ENCODE data around the gene STAT5A.
"Not testable (repeated sequence)": the region's sequence is repeated elsewhere in the genome, so short reads cannot be mapped to it uniquely, and the experiment has no call there.

The STAT5A gene

DNA sequence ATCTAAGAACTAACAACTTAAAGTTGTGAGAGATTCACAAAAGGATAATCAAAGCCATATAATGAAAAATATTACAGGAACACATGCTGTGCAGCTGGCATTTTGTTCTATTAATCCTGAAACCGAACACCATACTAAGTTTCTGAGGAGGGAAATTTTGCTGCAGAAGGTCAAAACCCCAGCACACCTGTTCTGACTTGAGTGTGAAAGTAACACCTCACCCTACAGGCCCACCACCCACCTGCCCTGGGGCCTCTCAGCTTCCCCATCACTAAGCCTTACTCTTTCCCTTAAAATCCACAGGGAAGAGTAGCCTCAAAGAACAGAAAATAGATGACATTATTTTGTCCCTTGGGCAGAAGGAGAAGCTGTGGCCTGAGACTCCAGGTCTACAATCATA lies 44.8 kb downstream of the STAT5A start:
- DNase-seq (ENCODE audit: low read depth), result no peak

DNA sequence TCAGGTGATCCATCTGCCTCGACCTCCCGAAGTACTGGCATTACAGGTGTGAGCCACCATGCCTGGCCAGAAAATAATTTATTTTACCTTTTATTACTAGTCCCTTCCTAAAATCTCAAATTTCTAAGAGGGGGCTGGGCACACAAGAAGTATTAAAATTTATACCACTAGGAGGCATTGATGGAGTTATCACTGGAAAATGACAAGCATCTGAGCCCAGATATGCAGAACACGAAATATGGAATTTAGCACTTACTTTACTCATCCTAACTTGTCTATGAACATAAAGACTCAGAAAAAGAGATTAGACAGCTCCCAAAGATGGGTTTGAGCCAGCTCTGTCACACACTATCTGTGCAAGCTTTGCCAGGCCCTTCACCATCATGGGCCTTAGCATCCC lies 46.4 kb downstream of the STAT5A start:
- no peak for DNase-seq (ENCODE audit: low read depth)

DNA sequence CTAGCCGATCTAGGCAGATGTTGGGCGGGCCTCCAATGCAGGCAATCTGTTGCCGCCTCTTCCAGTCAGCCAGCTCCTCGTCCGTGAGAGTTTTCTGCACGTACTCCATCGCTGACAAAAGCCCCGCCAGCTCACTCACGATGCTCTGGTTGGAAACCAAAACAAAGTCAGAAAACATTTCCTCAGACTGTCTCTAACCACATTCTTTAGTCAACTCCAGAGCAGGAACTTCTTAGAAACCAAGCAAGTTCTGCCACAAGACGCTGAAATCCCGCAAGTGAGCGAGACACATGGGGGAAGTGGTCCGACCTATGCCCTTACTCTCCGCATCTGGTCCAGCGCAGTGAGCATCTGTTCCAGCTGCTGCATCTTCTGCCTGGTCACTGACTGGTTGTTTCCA lies 49.1 kb downstream of the STAT5A start:
- DNase-seq (ENCODE audit: low read depth), result peak; percentile 71

DNA sequence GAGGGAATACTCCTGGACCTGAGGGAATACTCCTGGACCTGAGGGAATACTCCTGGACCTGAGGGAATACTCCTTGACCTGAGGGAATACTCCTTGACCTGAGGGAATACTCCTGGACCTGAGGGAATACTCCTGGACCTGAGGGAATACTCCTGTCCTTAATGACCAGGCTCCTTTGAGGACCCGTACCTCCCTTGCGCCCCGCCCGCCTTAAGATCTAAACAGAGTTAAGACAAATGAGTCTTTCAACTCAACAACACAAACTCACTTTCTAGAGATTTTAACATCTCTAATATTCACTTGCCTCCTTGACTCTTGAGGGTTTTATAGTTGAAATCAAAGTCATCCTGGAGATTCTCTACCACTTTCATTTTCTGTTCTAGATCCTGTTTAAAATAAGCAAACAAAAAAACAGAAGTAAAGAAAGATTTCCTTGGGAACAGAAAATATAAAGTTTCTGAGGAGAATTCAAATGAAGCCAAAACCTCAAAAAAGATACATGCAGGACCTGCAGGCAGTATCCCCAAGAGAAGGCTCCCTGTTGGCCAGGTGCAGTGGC lies 50.2 kb downstream of the STAT5A start:
- no peak for DNase-seq (ENCODE audit: low read depth)

DNA sequence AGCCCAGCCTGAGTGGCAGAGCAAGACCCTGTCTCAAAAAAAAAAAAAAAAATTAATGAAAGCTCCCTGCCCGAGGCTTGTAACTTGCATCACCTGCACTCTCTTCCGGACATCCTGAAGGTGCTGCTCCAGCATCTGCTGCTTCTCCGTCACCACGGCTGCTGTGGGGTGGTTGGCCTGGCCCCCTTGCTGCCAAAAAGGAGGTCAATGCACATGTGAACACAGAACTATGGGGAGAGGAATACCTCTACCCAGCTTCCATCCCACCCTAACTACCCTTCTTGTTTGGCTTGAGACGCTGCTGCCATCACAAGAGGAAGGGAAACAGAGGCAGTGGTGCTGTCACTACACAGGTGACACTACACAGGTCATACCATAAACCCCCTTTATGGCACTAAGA lies 50.9 kb downstream of the STAT5A start:
- no peak for DNase-seq (ENCODE audit: low read depth)

GRCh38 chr17:42340691-42341127 lies 52.4 kb downstream of the STAT5A start:
- peak; percentile 19 for DNase-seq (ENCODE audit: low read depth)

- DNase-seq (ENCODE audit: low read depth), result no peak
These were observed 53.3 kb downstream of the STAT5A start for GRCh38 chr17:42341568-42341967.

- DNase-seq (ENCODE audit: low read depth), result peak; percentile 24
These were observed 54.1 kb downstream of the STAT5A start for GRCh38 chr17:42342242-42343008.

DNA sequence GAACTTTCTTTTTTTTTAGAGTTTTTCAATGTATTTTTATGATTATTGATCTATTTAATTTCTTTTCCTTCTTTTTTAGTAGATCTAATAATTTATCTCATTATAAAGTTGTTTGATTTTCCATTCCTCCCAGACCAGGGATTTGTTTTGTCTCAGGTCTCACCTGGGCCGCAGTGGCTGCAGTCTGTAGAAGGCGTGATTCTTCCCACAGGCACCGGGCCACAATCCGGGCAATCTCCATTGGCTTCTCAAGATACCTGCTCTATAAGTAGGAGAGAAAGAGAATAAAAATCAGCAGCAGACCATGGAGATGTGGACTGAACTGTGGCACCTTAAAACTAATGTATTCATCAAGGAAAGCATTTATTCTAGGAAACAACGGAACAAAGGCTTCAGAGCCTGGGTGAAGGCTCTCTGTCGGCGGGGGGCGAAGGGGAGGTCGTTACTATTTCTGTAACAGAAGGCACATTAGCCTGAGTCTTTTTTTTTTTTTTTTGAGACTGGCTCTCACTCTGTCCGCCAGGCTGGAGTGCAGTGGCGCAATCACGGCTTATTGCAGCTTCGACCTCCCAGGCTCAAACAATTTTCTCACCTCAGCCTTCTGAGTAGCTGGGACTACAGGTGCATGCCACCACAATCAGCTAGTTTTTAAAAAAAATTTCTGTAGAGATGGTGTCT lies 57.2 kb downstream of the STAT5A start:
- no peak for DNase-seq (ENCODE audit: low read depth)

DNA sequence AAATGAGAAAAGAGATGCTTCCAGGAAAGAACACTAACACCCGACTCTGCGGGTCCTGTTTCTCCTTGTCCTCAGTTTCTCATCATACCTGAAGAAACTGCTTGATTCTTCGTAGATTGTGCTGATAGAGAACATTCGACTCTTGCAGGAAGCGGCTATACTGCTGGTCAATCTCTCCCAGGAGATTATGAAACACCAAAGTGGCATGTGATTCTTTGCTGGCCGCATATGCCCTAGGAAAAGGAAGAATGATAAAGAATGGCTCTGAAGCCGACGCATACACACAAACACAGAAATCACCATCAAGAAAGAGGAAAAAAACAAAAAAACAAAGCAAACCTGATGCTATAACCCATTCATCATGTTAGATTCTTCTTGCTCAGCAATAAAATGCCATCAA lies 58.2 kb downstream of the STAT5A start:
- DNase-seq (ENCODE audit: low read depth), result no peak

GRCh38 chr17:42347198-42347597 lies 58.9 kb downstream of the STAT5A start:
- DNase-seq (ENCODE audit: low read depth), result no peak

DNA sequence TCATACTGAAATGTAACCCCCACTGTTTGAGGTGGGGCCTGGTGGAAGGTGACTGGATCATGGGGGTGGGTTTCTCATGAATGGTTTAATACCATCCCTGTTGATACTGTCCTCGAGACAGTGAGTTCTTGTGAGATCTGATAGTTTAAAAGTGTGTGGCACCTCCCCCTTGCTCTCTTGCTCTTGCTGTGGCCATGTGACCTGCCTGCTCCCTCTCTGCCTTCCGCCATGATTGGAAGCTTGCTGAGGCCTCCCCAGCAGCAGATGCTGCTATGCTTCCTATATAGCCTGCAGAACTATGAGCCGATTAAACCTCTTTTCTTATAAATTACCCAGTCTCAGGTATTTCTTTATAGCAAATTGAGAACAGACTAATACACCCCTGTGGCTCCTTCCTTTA lies 59.3 kb downstream of the STAT5A start:
- DNase-seq (ENCODE audit: low read depth), result no peak

DNA sequence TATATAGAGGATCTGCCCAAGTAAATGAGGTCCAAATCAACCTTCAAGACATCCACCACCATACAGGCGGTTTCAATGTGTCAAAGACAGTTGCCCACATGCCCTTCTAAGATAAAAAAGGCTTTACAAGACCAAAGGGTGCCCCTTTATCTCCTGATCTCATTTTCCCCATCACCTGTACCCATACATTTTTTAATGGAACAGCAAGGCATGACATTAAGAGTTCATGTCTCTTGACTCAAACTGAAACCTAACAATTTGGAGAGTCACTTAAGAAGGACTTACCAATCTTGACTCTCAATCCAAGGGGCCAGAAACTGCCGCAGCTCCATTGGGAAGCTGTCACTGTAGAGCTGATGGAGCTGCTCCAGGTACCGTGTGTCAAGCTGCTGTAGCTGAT lies 59.8 kb downstream of the STAT5A start:
- no peak for DNase-seq (ENCODE audit: low read depth)

DNA sequence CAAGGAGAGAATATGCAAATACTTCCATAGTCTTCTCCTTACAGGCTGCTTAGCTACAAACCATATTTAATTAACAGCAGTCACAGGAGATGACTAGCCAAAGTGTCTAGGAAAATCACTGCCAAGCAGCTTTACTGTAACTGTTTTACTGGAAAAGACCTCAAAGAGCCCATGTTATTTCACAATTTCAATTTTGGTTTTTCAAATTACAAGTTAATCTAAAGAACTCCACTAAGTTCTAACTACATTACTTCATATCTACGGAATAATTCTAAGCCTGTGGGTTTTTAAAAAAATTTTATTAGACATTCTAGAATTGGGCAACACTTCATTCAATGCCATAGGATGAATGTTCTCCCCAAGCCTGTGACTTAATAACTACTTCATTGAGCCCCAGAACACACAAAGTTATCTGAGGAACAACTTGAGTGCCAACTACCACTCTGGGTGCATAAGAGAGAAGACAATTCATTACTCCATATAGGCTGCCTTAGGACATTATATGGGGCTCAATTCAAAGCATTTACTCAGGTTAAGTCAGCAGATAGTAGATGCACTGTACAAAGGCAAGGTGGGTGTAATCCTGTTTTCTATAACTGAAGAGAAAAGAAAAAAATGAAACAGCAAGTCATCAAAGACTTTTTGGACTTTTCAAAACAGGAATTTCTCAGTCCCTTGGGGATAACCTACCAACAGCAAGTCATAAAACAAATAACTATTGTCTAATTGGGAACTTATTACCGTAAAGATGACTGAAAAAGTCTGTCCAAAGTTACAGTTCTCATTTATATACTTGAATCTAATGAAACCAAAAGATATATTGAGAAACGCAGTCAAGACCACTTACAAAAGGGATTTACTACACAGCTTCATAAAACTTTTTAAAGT lies 66.9 kb downstream of the STAT5A start:
- DNase-seq (ENCODE audit: low read depth), result no peak

DNA sequence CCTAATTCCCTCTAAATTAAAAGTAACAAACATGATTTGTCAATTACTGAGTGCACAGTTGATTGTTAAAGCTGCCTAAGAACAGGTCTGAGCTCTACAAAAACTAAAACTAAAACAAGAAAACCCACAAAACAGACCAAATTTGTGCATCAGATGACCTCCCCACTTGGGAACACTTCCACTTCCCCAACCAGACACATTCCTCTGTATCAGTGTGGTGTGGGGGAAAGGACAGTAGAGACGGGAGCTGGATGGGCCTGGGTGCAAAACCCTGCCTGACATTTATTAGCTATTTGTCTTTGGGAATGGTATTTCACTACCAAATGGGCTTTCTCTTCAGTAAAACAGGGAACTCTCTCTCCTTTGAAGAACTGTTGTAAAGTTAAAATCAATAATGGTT lies 70.1 kb downstream of the STAT5A start:
- no peak for DNase-seq (ENCODE audit: low read depth)

- DNase-seq (ENCODE audit: low read depth), result no peak
These were observed 70.8 kb downstream of the STAT5A start for GRCh38 chr17:42359133-42359532.

DNA sequence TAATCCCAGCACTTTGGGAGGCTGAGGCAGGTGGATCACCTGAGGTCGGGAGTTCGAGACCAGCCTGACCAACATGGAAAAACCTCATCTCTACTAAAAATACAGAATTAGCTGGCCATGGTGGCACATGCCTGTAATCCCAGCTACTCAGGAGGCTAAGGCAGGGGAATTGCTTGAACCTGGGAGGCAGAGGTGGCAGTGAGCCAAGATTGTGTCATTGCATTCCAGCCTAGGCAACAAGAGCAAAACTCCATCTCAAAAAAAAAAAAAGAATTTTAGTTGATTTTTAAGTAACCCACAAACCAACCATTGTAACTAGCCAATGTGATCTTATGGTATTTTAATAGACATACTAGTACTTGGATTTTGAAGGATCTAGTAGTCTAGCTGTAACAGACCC lies 72.1 kb downstream of the STAT5A start:
- DNase-seq (ENCODE audit: low read depth), result not testable (repeated sequence)

Data from activated T-helper 9 cell treated with anti-CD3 and anti-CD28 coated beads, Interleukin-2, amount 50 U/mL, for 16 hours (primary cell).